Kidney (tissue), 22 donors: ENCODE data around the gene EFNA3. TPM values are rescaled to one million over a fixed set of nuclear protein-coding genes. Genes with fewer than 3 reads are reported as not detected.
A peak's percentile ranks its signal among the peaks of the same experiment; 100 is the strongest.

Source experiments
- DNase-seq, 5 donors: peaks; one replicate each; pipeline ENCODE4 v3.0.0-alpha.2; 2013 to 2020
- FAIRE-seq: peaks from 2 replicates; lab custom pipeline; 2012; peaks lifted over from hg19 to GRCh38; lab: Jason Lieb, UNC
- H3K27ac ChIP-seq, 2 donors: one replicate each; pipeline ENCODE4 v1.7.0; 2013; ENCODE audit warnings: low read depth in 2 of 2, low read length in 2 of 2, inconsistent platforms in 1 of 2
- H3K27me3 ChIP-seq: one replicate; pipeline ENCODE4 v1.7.1; 2013; ENCODE audit warnings: low read length, inconsistent platforms; ENCODE audit not compliant: control insufficient read depth, insufficient read depth
- H3K36me3 ChIP-seq, 3 donors: one replicate each; pipeline versions ENCODE4 v1.7.0 to v1.7.1; 2013; ENCODE audit warnings: low read length in 3 of 3, control low read depth in 1 of 3, inconsistent platforms in 1 of 3; ENCODE audit not compliant: insufficient read depth in 3 of 3, control insufficient read depth in 2 of 3
- H3K4me1 ChIP-seq, 3 donors: one replicate each; pipeline versions ENCODE4 v1.7.0 to v1.7.1; 2013; ENCODE audit warnings: low read length in 3 of 3, inconsistent platforms in 1 of 3, low read depth in 1 of 3; ENCODE audit not compliant: control insufficient read depth in 2 of 3, insufficient read depth in 2 of 3
- H3K4me3 ChIP-seq, 3 donors: one replicate each; pipeline versions ENCODE4 v1.7.0 to v1.8.1; 2013; ENCODE audit warnings: low read length in 3 of 3, control low read depth in 1 of 3, inconsistent platforms in 1 of 3
- H3K9ac ChIP-seq, 3 donors: one replicate each; pipeline versions ENCODE4 v1.7.0 to v1.7.1; 2013; ENCODE audit warnings: low read length in 3 of 3, control low read depth in 1 of 3, inconsistent platforms in 1 of 3
- H3K9me3 ChIP-seq, 3 donors: one replicate each; pipeline versions ENCODE4 v1.7.0 to v1.7.1; 2013; ENCODE audit warnings: low read length in 3 of 3, control low read depth in 1 of 3, inconsistent platforms in 1 of 3; ENCODE audit not compliant: control insufficient read depth in 2 of 3, insufficient read depth in 1 of 3
- CTCF ChIP-seq: IDR thresholded peaks from 3 replicates; pipeline ENCODE4 v1.5.1; 2012; ENCODE audit warnings: mild to moderate bottlenecking, moderate library complexity, borderline replicate concordance; ENCODE audit not compliant: insufficient read depth; ENCODE audit errors: extremely low read depth
- intact Hi-C: fragments of 100-400 bp; cut with DNase I; formaldehyde crosslinking; loops from one replicate; pipeline ENCODE4 v1.11.1; 2022
- long read RNA-seq, 10 donors: library from polyadenylated mRNA in 1 of 10; unstranded in 1 of 10; transcript quantifications; one replicate each; pipeline ENCODE4 v2.0.0 and lab custom pipeline, GENCODE V29; 2021 to 2026
- polyA plus RNA-seq: library from polyadenylated mRNA; stranded (reverse); fragments of 350-450 nt; fragmentation: Illumina TruSeq; extraction: RNeasy Lipid Tissue Mini Kit (QIAGEN cat#74804); gene quantifications from one replicate; pipeline ENCODE4 v1.2.3, GENCODE V29; 2014; ENCODE audit warnings: low read depth, low replicate concordance; ENCODE audit not compliant: insufficient read depth
- total RNA-seq: library from RNA; stranded (reverse); fragmentation: NEBNext Ultra II Directional; extraction: Animal tissue kit (Norgen Biotek cat#: 25700); gene quantifications from one replicate; pipeline ENCODE4 v1.2.1, GENCODE V29; 2021
- donor health status: control.
- donor health status: control.
- donor health status: control.
- donor health status: control.
- donor health status: control.
- donor health status: DM: yes; HTN: yes; CAD: no.
- donor health status: Normal renal cell carcinoma (clear cell type).

Gene EFNA3
- total RNA-seq (1.7 TPM), polyA plus RNA-seq (1.2 TPM)
- long read RNA-seq, donor 1, partial matches to known transcripts = 0 of 2 reads
- long read RNA-seq, donor 1, other reads (novel, unspliced or antisense) = 0 of 2 reads
- long read RNA-seq, donor 2, partial matches to known transcripts = 0 of 2 reads
- long read RNA-seq, donor 2, other reads (novel, unspliced or antisense) = 0 of 2 reads
- long read RNA-seq, donor 3, partial matches to known transcripts = 0 of 2 reads
- long read RNA-seq, donor 3, other reads (novel, unspliced or antisense) = 0 of 2 reads
- long read RNA-seq, donor 4, partial matches to known transcripts = 0 of 2 reads
- long read RNA-seq, donor 4, other reads (novel, unspliced or antisense) = 0 of 2 reads
- long read RNA-seq, donor 5 = 0 reads
- long read RNA-seq, donor 6, partial matches to known transcripts = 0 of 2 reads
- long read RNA-seq, donor 6, other reads (novel, unspliced or antisense) = 0 of 2 reads
- long read RNA-seq, donor 7, partial matches to known transcripts = 2 of 4 reads
- long read RNA-seq, donor 7, other reads (novel, unspliced or antisense) = 0 of 4 reads
- long read RNA-seq, donor 8, partial matches to known transcripts = 5 of 6 reads
- long read RNA-seq, donor 8, other reads (novel, unspliced or antisense) = 0 of 6 reads
- long read RNA-seq, donor 9, partial matches to known transcripts = 0 of 1 reads
- long read RNA-seq, donor 9, other reads (novel, unspliced or antisense) = 0 of 1 reads
- long read RNA-seq, donor 10, partial matches to known transcripts = 0 of 3 reads
- long read RNA-seq, donor 10, other reads (novel, unspliced or antisense) = 0 of 3 reads

- H3K9me3 ChIP-seq = no peaks in the 10 kb centered on the region
- FAIRE-seq (no peak), DNase-seq (peak; percentile 85 to 92 (median 89))
- intact Hi-C loops = no loop called here
- peaks cover 3 to 25% (median 13%) of the 10 kb centered on the region in 3 donors for H3K4me1 ChIP-seq
- no peak within 1 kb of the TSS for H3K9ac ChIP-seq
- H3K36me3 ChIP-seq = no peaks in the 10 kb centered on the region
- peaks cover 9% of the 10 kb centered on the region for H3K27me3 ChIP-seq
- H3K4me3 ChIP-seq = peak within 1 kb of the TSS in 2 of 3 donors; percentile 16 to 41
- TF ChIP-seq CTCF = no peak
- H3K27ac ChIP-seq = no peak within 1 kb of the TSS
Observed at GRCh38 chr1:155078469-155079209, at the start of gene EFNA3. EFNA3 (plus strand) TSS chr1:155078837; CDS start chr1:155078942, 105 bp downstream.

- DNase-seq = peak in 1 of 5 donors; percentile 56
- H3K36me3 ChIP-seq = no peaks in the 10 kb centered on the region
- FAIRE-seq = no peak
- no peak overlapping the region for H3K9ac ChIP-seq
- no peak for TF ChIP-seq CTCF
- H3K4me1 ChIP-seq = no peaks in the 10 kb centered on the region
- intact Hi-C loops = no loop called here
- H3K27me3 ChIP-seq = no peaks in the 10 kb centered on the region
- no peaks in the 10 kb centered on the region for H3K9me3 ChIP-seq
- no peak overlapping the region for H3K4me3 ChIP-seq
- no peak overlapping the region for H3K27ac ChIP-seq
Observed at GRCh38 chr1:155029513-155030242, 49.0 kb upstream of the EFNA3 start.

GRCh38 chr1:155030243-155030795 lies 48.3 kb upstream of the EFNA3 start:
- H3K36me3 ChIP-seq = no peaks in the 10 kb centered on the region
- no peaks in the 10 kb centered on the region for H3K4me1 ChIP-seq
- intact Hi-C loops = no loop called here
- no peaks in the 10 kb centered on the region for H3K9me3 ChIP-seq
- FAIRE-seq (no peak), DNase-seq (peak in 1 of 5 donors; percentile 36)
- H3K4me3 ChIP-seq = no peak overlapping the region
- H3K9ac ChIP-seq = no peak overlapping the region
- H3K27ac ChIP-seq = no peak overlapping the region
- no peaks in the 10 kb centered on the region for H3K27me3 ChIP-seq
- no peak for TF ChIP-seq CTCF
